Measurements from ENCODE around the gene NUP153.

NUP153 gene

DNA sequence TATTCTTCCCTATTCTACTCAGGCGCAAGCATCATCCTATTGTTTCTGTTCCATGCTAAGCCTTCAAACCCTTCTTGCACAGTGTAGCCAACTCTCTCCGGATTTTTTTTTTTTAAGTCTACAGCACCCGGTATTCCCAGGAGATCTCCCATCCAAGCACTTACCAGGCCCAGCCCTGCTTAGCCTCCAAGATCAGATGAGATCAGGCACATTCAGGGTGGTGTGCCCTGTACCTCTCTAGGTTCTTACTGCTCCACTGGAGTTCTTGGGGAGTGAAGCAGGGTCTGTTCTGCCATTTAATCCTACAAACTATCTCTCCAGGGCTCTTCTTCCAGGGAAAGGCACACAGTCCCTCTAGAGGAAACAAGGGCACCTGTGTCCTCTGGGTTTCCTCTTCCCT lies 14.9 kb upstream of the NUP153 start:
- DNase-seq (ENCODE audit: low spot score): no peak
- Histone ChIP-seq H3K4me3 (no peak overlapping the region), H3K27ac (no peak overlapping the region)
- TF ChIP-seq, protein P1, sequence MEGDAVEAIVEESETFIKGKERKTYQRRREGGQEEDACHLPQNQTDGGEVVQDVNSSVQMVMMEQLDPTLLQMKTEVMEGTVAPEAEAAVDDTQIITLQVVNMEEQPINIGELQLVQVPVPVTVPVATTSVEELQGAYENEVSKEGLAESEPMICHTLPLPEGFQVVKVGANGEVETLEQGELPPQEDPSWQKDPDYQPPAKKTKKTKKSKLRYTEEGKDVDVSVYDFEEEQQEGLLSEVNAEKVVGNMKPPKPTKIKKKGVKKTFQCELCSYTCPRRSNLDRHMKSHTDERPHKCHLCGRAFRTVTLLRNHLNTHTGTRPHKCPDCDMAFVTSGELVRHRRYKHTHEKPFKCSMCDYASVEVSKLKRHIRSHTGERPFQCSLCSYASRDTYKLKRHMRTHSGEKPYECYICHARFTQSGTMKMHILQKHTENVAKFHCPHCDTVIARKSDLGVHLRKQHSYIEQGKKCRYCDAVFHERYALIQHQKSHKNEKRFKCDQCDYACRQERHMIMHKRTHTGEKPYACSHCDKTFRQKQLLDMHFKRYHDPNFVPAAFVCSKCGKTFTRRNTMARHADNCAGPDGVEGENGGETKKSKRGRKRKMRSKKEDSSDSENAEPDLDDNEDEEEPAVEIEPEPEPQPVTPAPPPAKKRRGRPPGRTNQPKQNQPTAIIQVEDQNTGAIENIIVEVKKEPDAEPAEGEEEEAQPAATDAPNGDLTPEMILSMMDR (IDR thresholded peaks at IDR 0.05): no peak

DNA sequence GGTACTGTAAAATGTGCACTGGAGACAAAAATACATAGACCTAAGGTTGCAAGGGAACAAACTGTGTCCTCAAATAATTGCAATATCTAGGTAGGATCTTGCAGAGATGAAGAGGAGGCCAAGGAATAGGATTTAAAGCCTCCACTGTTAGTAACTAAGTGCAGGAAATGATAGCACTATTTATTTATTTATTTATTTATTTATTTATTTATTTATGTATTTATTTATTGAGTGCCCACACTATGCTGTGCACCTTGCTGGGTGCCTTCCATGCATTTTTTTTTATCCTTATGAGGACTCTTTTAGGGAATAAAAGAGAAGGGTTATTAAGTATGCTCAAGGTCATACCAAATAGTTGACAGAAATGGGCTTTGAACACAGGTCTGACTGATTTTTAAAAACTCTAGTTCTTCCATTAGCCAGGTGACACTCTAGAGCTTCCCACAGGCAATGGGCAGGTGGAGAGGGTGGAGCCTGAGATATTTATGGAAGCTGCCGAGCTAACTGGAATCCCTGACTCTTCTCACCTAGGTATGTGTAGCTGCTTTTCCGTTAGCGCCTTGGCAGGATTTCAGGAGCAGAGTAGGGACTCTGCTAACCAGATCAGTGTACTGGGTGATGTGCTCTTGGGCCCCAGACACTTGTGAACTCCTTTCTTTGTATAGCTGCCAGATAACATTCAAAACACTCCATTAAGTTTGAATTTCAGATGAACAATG lies 12.8 kb upstream of the NUP153 start:
- Histone ChIP-seq H3K27ac (no peak overlapping the region), H3K4me3 (no peak overlapping the region)
- TF ChIP-seq, protein P1 (IDR thresholded peaks at IDR 0.05): no peak
- DNase-seq (ENCODE audit: low spot score): no peak

DNA sequence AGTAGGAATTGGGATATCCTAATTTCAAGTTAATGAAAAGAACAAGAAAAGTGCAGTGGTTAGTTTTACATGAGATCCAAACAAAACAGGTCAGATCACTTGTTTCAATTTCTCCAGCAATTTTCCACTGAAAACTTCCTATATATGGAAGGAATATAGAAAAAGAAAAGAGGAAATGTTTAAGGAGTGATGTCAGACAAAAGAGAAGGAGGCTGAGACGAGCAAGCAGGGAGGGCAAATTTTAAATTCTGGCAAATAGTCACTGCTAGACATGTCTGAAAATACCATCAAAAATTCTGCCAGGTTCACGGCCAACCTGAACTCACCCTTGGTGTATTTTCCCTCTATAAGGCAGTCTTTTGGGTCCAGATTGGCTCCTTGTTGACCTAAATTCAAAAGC lies 9.5 kb upstream of the NUP153 start:
- TF ChIP-seq, protein P1 (IDR thresholded peaks at IDR 0.05): no peak
- no peak overlapping the region for H3K4me3 ChIP-seq
- no peak for DNase-seq (ENCODE audit: low spot score)
- H3K27ac ChIP-seq: no peak overlapping the region

DNA sequence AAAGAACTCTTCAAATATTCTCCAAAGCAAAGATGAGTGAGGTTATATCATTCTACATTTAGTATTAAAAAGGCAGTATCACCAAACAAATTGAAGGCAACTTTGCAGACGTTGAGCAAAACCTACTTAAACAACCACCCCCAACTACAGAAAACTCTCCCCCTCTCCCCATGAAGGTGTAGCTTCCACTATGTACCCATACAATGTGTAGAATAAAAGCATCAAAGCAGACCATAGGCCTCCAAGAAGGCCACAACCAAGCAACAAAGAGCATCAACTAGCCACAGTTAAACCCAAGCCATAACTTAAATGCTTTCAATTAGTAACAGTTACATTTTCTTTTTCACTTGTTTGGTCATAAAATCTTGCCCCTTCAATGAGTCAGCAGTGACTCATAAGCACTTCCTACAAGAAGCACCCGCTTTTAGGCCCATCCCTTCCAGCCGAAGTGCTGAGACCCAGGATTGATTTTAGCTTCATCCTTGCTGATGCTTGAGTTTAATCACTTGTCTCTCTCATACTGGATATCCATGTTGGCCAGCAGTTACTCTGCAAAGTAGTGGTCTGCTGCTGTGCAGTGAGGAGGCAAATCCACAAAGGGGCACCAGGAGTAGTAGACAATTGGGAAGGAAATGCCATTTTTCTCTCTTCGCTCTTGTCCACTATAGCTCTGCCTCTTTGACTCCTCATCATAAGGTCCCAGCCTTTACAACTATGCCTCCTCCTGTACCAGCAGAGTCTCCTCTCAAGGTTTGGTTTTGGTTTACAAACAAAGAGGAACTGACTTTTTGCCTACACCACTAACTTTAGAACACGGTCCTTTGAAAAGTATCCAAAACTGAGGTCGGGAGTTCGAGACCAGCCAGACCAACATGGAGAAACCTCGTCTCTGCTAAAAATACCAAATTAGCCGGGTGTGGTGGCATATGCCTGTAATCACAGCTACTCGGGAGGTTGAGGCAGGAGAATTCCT lies 8.4 kb upstream of the NUP153 start:
- Histone ChIP-seq H3K27ac (peak overlapping the region in 1 of 2 donors; percentile 50), H3K4me3 (no peak overlapping the region)
- no peak for DNase-seq (ENCODE audit: low spot score)
- TF ChIP-seq, protein P1 (IDR thresholded peaks at IDR 0.05): no peak

DNA sequence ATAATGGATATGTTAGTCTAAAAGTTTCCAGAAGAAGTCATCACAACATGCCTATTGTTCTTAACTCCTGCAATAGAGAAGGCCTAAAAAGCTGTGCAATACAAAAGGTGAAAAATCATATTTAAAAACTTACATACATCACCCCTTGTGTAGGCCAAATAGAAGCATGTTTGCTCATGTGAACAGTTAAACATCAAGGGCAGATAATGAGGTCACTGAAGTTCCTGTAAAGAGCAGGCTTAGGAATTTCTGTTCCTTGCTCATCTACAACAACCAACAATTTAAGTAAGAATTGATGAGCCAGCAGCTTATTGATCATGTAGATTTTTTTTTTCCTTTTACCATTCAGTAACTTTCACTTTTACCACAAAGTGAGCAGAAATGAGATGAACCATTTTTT lies 7.5 kb upstream of the NUP153 start:
- TF ChIP-seq, protein P1 (IDR thresholded peaks at IDR 0.05): no peak
- no peak for DNase-seq (ENCODE audit: low spot score)
- Histone ChIP-seq H3K27ac (no peak overlapping the region), H3K4me3 (no peak overlapping the region)

DNA sequence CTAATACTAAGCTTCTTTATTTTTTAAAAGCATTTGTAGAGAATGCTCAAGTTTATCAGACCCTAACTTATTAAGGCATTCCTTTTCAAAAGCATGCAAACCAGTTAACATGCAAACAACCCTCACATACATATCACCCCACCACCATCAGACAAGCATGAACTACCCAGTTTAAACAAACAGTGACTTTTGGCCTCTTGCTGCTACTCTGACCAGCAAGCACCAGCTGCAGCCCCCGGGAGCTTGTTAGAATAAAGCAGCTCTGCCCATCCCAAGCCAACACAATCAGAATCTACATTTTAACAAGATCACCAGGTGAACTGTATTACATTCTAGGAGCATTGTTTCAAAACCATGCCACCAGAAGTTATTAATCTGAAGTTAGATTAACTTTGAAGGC lies 5.9 kb upstream of the NUP153 start:
- TF ChIP-seq, protein P1 (IDR thresholded peaks at IDR 0.05): no peak
- Histone ChIP-seq H3K27ac (no peak overlapping the region), H3K4me3 (no peak overlapping the region)
- DNase-seq (ENCODE audit: low spot score): no peak

All from coronary artery (tissue), 2 donors.